ENCODE measurements around the gene MEPCE.

MEPCE gene

GRCh38 chr7:100476903-100477870 is 47.6 kb downstream of the MEPCE start:
- H3K9me3 Mint-ChIP-seq: no peaks in the 10 kb centered on the region
- ATAC-seq (peak; percentile 24), DNase-seq (ENCODE audit: low spot score in 2 of 2) (peak; percentile 41 to 75)
- H3K4me1 Mint-ChIP-seq: peaks cover 42% of the 10 kb centered on the region
- H3K4me3 Mint-ChIP-seq: peak overlapping the region; percentile 99
- peak overlapping the region; percentile 89 for H3K27ac Mint-ChIP-seq
- peaks cover 69% of the 10 kb centered on the region for H3K36me3 Mint-ChIP-seq

DNA sequence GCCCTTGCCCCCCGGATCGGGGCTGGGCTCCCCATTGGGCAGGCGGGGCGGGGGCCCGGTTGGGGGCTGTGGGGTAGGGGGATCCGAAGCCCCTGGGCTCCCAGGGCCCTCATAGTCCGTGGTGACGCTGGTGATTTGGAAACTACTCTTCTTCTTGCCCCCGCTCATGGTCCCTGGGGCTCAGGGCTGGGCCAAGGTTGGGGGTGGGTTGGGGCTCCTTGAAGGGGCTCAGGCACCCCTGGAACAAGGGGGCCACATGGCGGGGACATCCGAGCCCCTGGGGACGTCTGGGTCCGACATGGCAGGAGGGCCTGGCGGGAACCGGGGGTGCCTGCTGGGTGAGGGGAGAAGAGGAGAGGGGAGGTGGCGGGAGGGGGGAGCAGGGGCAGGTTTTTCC is 48.2 kb downstream of the MEPCE start:
- Mint-ChIP-seq H3K36me3 (peaks cover 62% of the 10 kb centered on the region), H3K27ac (peak overlapping the region; percentile 89), H3K4me3 (peak overlapping the region; percentile 99), H3K4me1 (peaks cover 45% of the 10 kb centered on the region), H3K9me3 (no peaks in the 10 kb centered on the region)
- DNase-seq (ENCODE audit: low spot score in 2 of 2): no peak
- no peak for ATAC-seq

DNA sequence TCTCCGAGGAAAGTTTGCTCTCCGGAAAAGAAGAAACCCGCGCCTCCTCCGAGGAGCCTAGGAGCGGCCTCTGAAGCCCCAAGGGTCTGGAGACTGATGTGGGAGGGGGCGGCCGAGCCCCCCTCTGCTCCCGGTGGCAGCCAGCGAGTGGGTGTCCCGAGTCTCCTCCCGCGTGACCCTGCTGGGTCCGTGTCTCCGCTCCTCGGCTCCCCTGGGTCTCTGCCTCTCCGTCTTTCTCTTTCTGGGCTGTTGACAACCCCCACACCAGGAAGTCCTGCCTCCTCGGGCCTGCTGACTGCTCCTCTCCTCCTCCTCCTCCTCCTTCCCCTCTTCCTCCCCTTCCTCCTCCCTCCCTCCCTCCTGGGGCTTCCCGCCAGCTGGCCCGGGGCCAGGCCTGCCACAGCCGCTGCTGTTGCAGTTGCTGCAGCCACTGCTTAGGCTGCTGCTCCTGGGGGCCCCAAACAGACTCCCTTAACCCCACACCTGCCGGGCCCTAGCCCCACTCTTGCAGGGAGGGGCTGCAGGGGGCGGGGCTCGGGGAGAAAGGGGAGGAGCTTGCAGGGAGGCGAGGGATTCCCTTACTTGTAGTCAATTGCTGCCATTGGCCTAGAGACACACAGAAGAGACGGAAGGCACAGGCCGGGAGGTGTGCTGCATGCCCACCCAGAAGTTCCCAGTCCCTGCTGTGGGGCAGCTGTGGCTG is 49.5 kb downstream of the MEPCE start, which contains the start of gene TSC22D4:
Gene TSC22D4, minus strand, starts transcription at position 257 of the 703 bp plus-strand sequence. CDS start 1,176 bp downstream, outside the sequence.
- peak within 1 kb of the TSS; percentile 89 for H3K27ac Mint-ChIP-seq
- peaks cover 34% of the 10 kb centered on the region for H3K4me1 Mint-ChIP-seq
- peaks cover 50% of the 10 kb centered on the region for H3K36me3 Mint-ChIP-seq
- peak; percentile 79 to 95 for DNase-seq (ENCODE audit: low spot score in 2 of 2)
- H3K9me3 Mint-ChIP-seq: no peaks in the 10 kb centered on the region
- H3K4me3 Mint-ChIP-seq: peak within 1 kb of the TSS; percentile 99
- ATAC-seq: peak; percentile 85

- H3K4me1 Mint-ChIP-seq: peaks cover 18% of the 10 kb centered on the region
- H3K4me3 Mint-ChIP-seq: no peak overlapping the region
- no peak overlapping the region for H3K27ac Mint-ChIP-seq
- H3K9me3 Mint-ChIP-seq: no peaks in the 10 kb centered on the region
- H3K36me3 Mint-ChIP-seq: peaks cover 26% of the 10 kb centered on the region
- ATAC-seq (no peak), DNase-seq (ENCODE audit: low spot score in 2 of 2) (no peak)
Observed at GRCh38 chr7:100481466-100481865, 51.8 kb downstream of the MEPCE start.

- H3K4me3 Mint-ChIP-seq: peak overlapping the region; percentile 82
- no peak for ATAC-seq
- H3K4me1 Mint-ChIP-seq: peaks cover 11% of the 10 kb centered on the region
- peak overlapping the region; percentile 88 for H3K27ac Mint-ChIP-seq
- DNase-seq (ENCODE audit: low spot score in 2 of 2): no peak
- peaks cover 14% of the 10 kb centered on the region for H3K36me3 Mint-ChIP-seq
- no peaks in the 10 kb centered on the region for H3K9me3 Mint-ChIP-seq
Observed at GRCh38 chr7:100482728-100483089, 53.1 kb downstream of the MEPCE start.

GRCh38 chr7:100483090-100483721 is 53.6 kb downstream of the MEPCE start:
- Mint-ChIP-seq H3K9me3 (no peaks in the 10 kb centered on the region), H3K27ac (peak overlapping the region; percentile 88), H3K36me3 (peaks cover 10% of the 10 kb centered on the region), H3K4me3 (peak overlapping the region; percentile 82), H3K4me1 (peaks cover 11% of the 10 kb centered on the region)
- ATAC-seq (peak; percentile 68), DNase-seq (ENCODE audit: low spot score in 2 of 2) (peak; percentile 93 to 94)
